GM23338 (cell line): ENCODE data around the gene MS4A18. TPM values are rescaled to one million over a fixed set of nuclear protein-coding genes. Genes with fewer than 3 reads are reported as not detected.

Source experiments
- ATAC-seq: fragments of 200-7000 bp; cut with Tn5 transposase; 3 replicates; pipeline ENCODE4 v1.9.1; 2020
- DNase-seq: peaks from one replicate; pipeline ENCODE4 v3.0.0-alpha.2; 2015; ENCODE audit warnings: low spot score
- H2AFZ ChIP-seq: fragments of 200-600 bp; sonication (generic); 2 replicates; pipeline ENCODE4 v1.8.0; 2016; ENCODE audit warnings: antibody characterized with exemption, mild to moderate bottlenecking, moderate library complexity
- H3F3A ChIP-seq: fragments of 200-600 bp; sonication (generic); replicated peaks from 2 replicates; pipeline ENCODE4 v1.8.0; 2017; ENCODE audit warnings: antibody characterized with exemption, mixed run types, low read depth
- H3K27ac ChIP-seq: fragments of 200-600 bp; sonication (generic); 2 replicates; pipeline ENCODE4 v1.6.1; 2016; ENCODE audit warnings: low read depth
- H3K27me3 ChIP-seq: fragments of 200-600 bp; sonication (generic); 2 replicates; pipeline ENCODE4 v1.8.0; 2016; ENCODE audit warnings: mild to moderate bottlenecking, mixed run types, moderate library complexity; ENCODE audit not compliant: insufficient read depth
- H3K36me3 ChIP-seq: fragments of 200-600 bp; sonication (generic); 2 replicates; pipeline ENCODE4 v1.8.0; 2016; ENCODE audit warnings: mild to moderate bottlenecking; ENCODE audit not compliant: insufficient read depth
- H3K4me1 ChIP-seq: fragments of 200-600 bp; sonication (generic); 2 replicates; pipeline ENCODE4 v1.8.0; 2016; ENCODE audit warnings: mild to moderate bottlenecking, moderate library complexity; ENCODE audit not compliant: insufficient read depth
- H3K4me2 ChIP-seq: fragments of 200-600 bp; sonication (generic); 2 replicates; pipeline ENCODE4 v1.7.1; 2017; ENCODE audit warnings: mixed run types
- H3K4me3 ChIP-seq: fragments of 200-600 bp; sonication (generic); 2 replicates; pipeline ENCODE4 v1.6.1; 2016; ENCODE audit warnings: mixed run types
- H3K79me2 ChIP-seq: fragments of 200-600 bp; sonication (generic); replicated peaks from 2 replicates; pipeline ENCODE4 v1.8.0; 2017; ENCODE audit warnings: mild to moderate bottlenecking; ENCODE audit not compliant: insufficient read depth
- H3K9me2 ChIP-seq: fragments of 200-600 bp; sonication (generic); 2 replicates; pipeline ENCODE4 v1.8.0; 2017; ENCODE audit not compliant: insufficient read depth
- H4K20me1 ChIP-seq: fragments of 200-600 bp; sonication (generic); replicated peaks from 2 replicates; pipeline ENCODE4 v1.8.0; 2017; ENCODE audit warnings: mild to moderate bottlenecking; ENCODE audit not compliant: insufficient read depth
- H3K27ac Mint-ChIP-seq: 2 replicates; pipeline ENCODE4 v1.8.0; 2020; ENCODE audit warnings: inconsistent platforms, mild to moderate bottlenecking, moderate library complexity, mixed read lengths
- H3K27me3 Mint-ChIP-seq: 3 replicates; pipeline ENCODE4 v1.8.0; 2022; ENCODE audit warnings: low read depth, mild to moderate bottlenecking, moderate library complexity, mixed read lengths, inconsistent platforms; ENCODE audit not compliant: insufficient read depth, poor library complexity
- H3K36me3 Mint-ChIP-seq: 3 replicates; pipeline ENCODE4 v1.8.0; 2021; ENCODE audit warnings: low read depth, mild to moderate bottlenecking, inconsistent platforms, moderate library complexity, mixed read lengths
- H3K4me1 Mint-ChIP-seq: 3 replicates; pipeline ENCODE4 v1.8.0; 2020; ENCODE audit warnings: mild to moderate bottlenecking, inconsistent platforms, mixed read lengths
- H3K4me3 Mint-ChIP-seq: 3 replicates; pipeline ENCODE4 v1.8.0; 2021; ENCODE audit warnings: moderate library complexity, mild to moderate bottlenecking, inconsistent platforms, mixed read lengths
- H3K9me3 Mint-ChIP-seq: 3 replicates; pipeline ENCODE4 v1.8.0; 2020; ENCODE audit warnings: moderate library complexity, mild to moderate bottlenecking, inconsistent platforms, mixed read lengths
- EZH2 ChIP-seq: fragments of 200-600 bp; sonication (generic); IDR thresholded peaks from one replicate; pipeline ENCODE4 v1.8.0; 2017; ENCODE audit warnings: antibody characterized with exemption, mild to moderate bottlenecking, low read depth; ENCODE audit not compliant: unreplicated experiment
- EZH2phosphoT487 ChIP-seq: fragments of 200-600 bp; sonication (generic); IDR thresholded peaks from one replicate; pipeline ENCODE4 v1.8.1; 2018; ENCODE audit warnings: antibody characterized with exemption; ENCODE audit not compliant: unreplicated experiment
- JUNB ChIP-seq: IDR thresholded peaks from one replicate; pipeline ENCODE4 v1.6.1; 2016; ENCODE audit warnings: antibody characterized with exemption; ENCODE audit not compliant: unreplicated experiment
- NANOG ChIP-seq: IDR thresholded peaks from 2 replicates; pipeline ENCODE4 v1.6.1; 2016; ENCODE audit warnings: antibody characterized with exemption, borderline replicate concordance
- POLR2AphosphoS5 ChIP-seq: IDR thresholded peaks from 2 replicates; pipeline ENCODE4 v1.6.1; 2016; ENCODE audit warnings: antibody characterized with exemption, low read depth
- REST ChIP-seq: IDR thresholded peaks from one replicate; pipeline ENCODE4 v1.6.1; 2018; ENCODE audit warnings: antibody characterized with exemption; ENCODE audit not compliant: unreplicated experiment
- STAT1 ChIP-seq: IDR thresholded peaks from one replicate; pipeline ENCODE4 v1.6.1; 2016; ENCODE audit warnings: antibody characterized with exemption; ENCODE audit not compliant: unreplicated experiment
- ZNF114 ChIP-seq: fragments of 250-450 bp; sonication (Bioruptor Pico); IDR thresholded peaks from 2 replicates; pipeline ENCODE4 v1.5.0; 2020; ENCODE audit warnings: mild to moderate bottlenecking, moderate library complexity
- polyA plus RNA-seq: library from polyadenylated mRNA; unstranded; fragments of >200 nt; fragmentation: Nextera tagmentation; extraction: Ambion mirVana; gene quantifications from 2 replicates; pipeline ENCODE4 v1.2.1, GENCODE V29; 2016
- total RNA-seq: library from RNA; depleted of rRNA; stranded (reverse); fragments of >200 nt; shearing (Covaris generic); gene quantifications from 2 replicates; pipeline ENCODE4 v1.2.3, GENCODE V29; 2014
- TF ChIP-seq, protein P1 (sequence below): IDR thresholded peaks from 2 replicates; pipeline ENCODE4 v1.6.1; 2016; ENCODE audit warnings: antibody characterized with exemption
- TF ChIP-seq, protein P2 (sequence below), 2 experiments: fragments of 200-600 bp in 1 of 2; sonication (generic) in 1 of 2; conservative IDR thresholded peaks; 2 replicates each; pipeline versions ENCODE4 v1.5.1 to v1.6.1; 2016 to 2017; ENCODE audit warnings: antibody characterized with exemption in 2 of 2, low read depth in 2 of 2, mild to moderate bottlenecking in 2 of 2, moderate library complexity in 1 of 2

The MS4A18 gene
- total and polyA plus RNA-seq, 2 experiments from 2014 or later = not detected

- Histone ChIP-seq H2AFZ (no peak overlapping the region), H3K79me2 (no peaks in the 10 kb centered on the region), H3K9me2 (0 out of 2 replicates have a peak, but pooled peaks cover 8% of the 10 kb centered on the region), H3K36me3 (no peaks in the 10 kb centered on the region), H3K4me3 (no peak overlapping the region), H4K20me1 (no peaks in the 10 kb centered on the region), H3K4me2 (no peak overlapping the region), H3K27me3 (no peaks in the 10 kb centered on the region), H3K27ac (no peak overlapping the region), H3F3A (no peaks in the 10 kb centered on the region), H3K4me1 (no peaks in the 10 kb centered on the region)
- Mint-ChIP-seq H3K36me3 (peaks cover 13% of the 10 kb centered on the region; the same call in 2 of the 3 replicates), H3K4me3 (no peak overlapping the region), H3K27me3 (peaks cover 16% of the 10 kb centered on the region), H3K9me3 (peaks cover 39% of the 10 kb centered on the region), H3K4me1 (no peaks in the 10 kb centered on the region), H3K27ac (no peak overlapping the region)
- DNase-seq = no peak
- ATAC-seq = no peak
- TF ChIP-seq EZH2phosphoT487 = no peak
- no peak for TF ChIP-seq STAT1
- no peak for TF ChIP-seq ZNF114 (CRISPR knock-in tag)
- TF ChIP-seq, protein P1, sequence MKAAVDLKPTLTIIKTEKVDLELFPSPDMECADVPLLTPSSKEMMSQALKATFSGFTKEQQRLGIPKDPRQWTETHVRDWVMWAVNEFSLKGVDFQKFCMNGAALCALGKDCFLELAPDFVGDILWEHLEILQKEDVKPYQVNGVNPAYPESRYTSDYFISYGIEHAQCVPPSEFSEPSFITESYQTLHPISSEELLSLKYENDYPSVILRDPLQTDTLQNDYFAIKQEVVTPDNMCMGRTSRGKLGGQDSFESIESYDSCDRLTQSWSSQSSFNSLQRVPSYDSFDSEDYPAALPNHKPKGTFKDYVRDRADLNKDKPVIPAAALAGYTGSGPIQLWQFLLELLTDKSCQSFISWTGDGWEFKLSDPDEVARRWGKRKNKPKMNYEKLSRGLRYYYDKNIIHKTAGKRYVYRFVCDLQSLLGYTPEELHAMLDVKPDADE = no peak
- TF ChIP-seq, protein P2, sequence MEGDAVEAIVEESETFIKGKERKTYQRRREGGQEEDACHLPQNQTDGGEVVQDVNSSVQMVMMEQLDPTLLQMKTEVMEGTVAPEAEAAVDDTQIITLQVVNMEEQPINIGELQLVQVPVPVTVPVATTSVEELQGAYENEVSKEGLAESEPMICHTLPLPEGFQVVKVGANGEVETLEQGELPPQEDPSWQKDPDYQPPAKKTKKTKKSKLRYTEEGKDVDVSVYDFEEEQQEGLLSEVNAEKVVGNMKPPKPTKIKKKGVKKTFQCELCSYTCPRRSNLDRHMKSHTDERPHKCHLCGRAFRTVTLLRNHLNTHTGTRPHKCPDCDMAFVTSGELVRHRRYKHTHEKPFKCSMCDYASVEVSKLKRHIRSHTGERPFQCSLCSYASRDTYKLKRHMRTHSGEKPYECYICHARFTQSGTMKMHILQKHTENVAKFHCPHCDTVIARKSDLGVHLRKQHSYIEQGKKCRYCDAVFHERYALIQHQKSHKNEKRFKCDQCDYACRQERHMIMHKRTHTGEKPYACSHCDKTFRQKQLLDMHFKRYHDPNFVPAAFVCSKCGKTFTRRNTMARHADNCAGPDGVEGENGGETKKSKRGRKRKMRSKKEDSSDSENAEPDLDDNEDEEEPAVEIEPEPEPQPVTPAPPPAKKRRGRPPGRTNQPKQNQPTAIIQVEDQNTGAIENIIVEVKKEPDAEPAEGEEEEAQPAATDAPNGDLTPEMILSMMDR (conservative IDR thresholded peaks at IDR 0.05; ENCODE audit: low read depth in 2 of 2) = no peak
- TF ChIP-seq REST = no peak
- no peak for TF ChIP-seq NANOG
- no peak for TF ChIP-seq POLR2AphosphoS5
- no peak for TF ChIP-seq JUNB
- no peak for TF ChIP-seq EZH2
Measured at GRCh38 chr11:60718524-60719316, 5.8 kb upstream of the MS4A18 start.
